GM21528 (cell line): ENCODE results near the gene PROKR2.

ENCODE experiments used
- ATAC-seq: cut with Tn5 transposase; IDR thresholded peaks from one replicate; pipeline ENCODE4 v1.9.1; 2021; ENCODE audit warnings: mild to moderate bottlenecking, moderate library complexity; ENCODE audit not compliant: unreplicated experiment, low FRiP score

PROKR2 gene

GRCh38 chr20:5290596-5290995 is 26.2 kb downstream of the PROKR2 start:
- no peak for ATAC-seq

- no peak for ATAC-seq
These were observed 34.2 kb downstream of the PROKR2 start for GRCh38 chr20:5282561-5282960.

- no peak for ATAC-seq
These were observed 37.1 kb downstream of the PROKR2 start for GRCh38 chr20:5279661-5280060.

- no peak for ATAC-seq
These were observed 44.5 kb downstream of the PROKR2 start for GRCh38 chr20:5272268-5272667.

- ATAC-seq, result no peak
These were observed 46.2 kb downstream of the PROKR2 start for GRCh38 chr20:5270603-5271002.

GRCh38 chr20:5268449-5268848 is 48.3 kb downstream of the PROKR2 start:
- no peak for ATAC-seq

DNA sequence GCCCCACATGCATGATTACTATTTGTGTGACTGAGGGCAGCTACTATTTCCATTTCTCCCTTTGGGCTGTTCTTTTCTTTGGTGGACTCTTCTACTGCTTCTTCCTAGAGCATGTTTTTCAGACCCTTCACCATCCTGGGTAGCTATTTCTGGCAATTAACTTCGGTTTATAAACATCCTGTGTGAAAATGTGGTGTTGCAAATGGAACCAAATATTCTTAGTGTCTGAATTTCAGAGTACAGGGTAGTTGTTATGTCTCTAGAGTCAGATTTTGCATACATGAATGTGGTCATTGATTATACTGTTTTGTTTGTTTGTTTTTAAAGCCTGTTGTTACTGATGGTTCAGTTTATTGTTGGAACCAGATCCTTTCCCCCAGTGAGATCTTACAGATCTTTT is 49.7 kb downstream of the PROKR2 start:
- ATAC-seq, result no peak
